H1 (cell line): ENCODE results near the gene LSM3. TPM values are rescaled to one million over a fixed set of nuclear protein-coding genes. Genes with fewer than 3 reads are reported as not detected.

Experiments
- CTCF ChIA-PET: fragments of 300-600 bp; sonication (Branson Sonifier 250); formaldehyde crosslinking; loops from one replicate; lab custom pipeline; 2021; ENCODE audit not compliant: partially characterized antibody; lab: Charles Lee
- POLR2A ChIA-PET: fragments of 300-600 bp; sonication (Branson Sonifier 250); formaldehyde crosslinking; loops from one replicate; lab custom pipeline; 2021; ENCODE audit warnings: inconsistent platforms; ENCODE audit not compliant: partially characterized antibody; lab: Charles Lee
- DNase-seq, 2 experiments: peaks; one replicate each; pipeline versions ENCODE4 v3.0.0 to v3.0.0-alpha.2; 2010 to 2022; ENCODE audit warnings: low spot score in 2 of 2, low read depth in 1 of 2, mixed read lengths in 1 of 2
- FAIRE-seq: peaks from 2 replicates; lab custom pipeline; 2011; peaks lifted over from hg19 to GRCh38; lab: Jason Lieb, UNC
- H2AFZ ChIP-seq: 2 replicates; pipeline ENCODE4 v1.8.1; 2012; ENCODE audit warnings: low read length, inconsistent platforms
- H2AK5ac ChIP-seq: 2 replicates; pipeline ENCODE4 v1.6.1; 2013; ENCODE audit warnings: low read depth, low read length
- H2BK120ac ChIP-seq: replicated peaks from 2 replicates; pipeline ENCODE3; 2013; ENCODE audit warnings: low read depth, low read length, inconsistent platforms
- H2BK12ac ChIP-seq: 2 replicates; pipeline ENCODE4 v1.6.1; 2013; ENCODE audit warnings: low read depth, low read length
- H2BK15ac ChIP-seq: 2 replicates; pipeline ENCODE4 v1.6.1; 2013; ENCODE audit warnings: low read length
- H2BK20ac ChIP-seq: 2 replicates; pipeline ENCODE4 v1.6.1; 2013; ENCODE audit warnings: low read length
- H2BK5ac ChIP-seq: 2 replicates; pipeline ENCODE4 v1.6.1; 2013; ENCODE audit warnings: low read depth, low read length
- H3K14ac ChIP-seq: 2 replicates; pipeline ENCODE4 v1.6.1; 2013; ENCODE audit warnings: inconsistent platforms; ENCODE audit not compliant: insufficient read length
- H3K18ac ChIP-seq: 2 replicates; pipeline ENCODE4 v1.6.1; 2013; ENCODE audit warnings: low read length; ENCODE audit errors: extremely low read depth
- H3K23ac ChIP-seq: 2 replicates; pipeline ENCODE4 v1.6.1; 2013; ENCODE audit warnings: inconsistent platforms; ENCODE audit not compliant: insufficient read length
- H3K23me2 ChIP-seq: 2 replicates; pipeline ENCODE4 v1.6.1; 2013; ENCODE audit warnings: low read depth, low read length
- H3K27ac ChIP-seq: 2 replicates; pipeline ENCODE4 v1.6.1; 2011; ENCODE audit warnings: low read depth, low read length, inconsistent platforms
- H3K27me3 ChIP-seq, 4 experiments: replicated peaks in 1 of 4; 1 replicate in 1 of 4; 2 replicates in 3 of 4; pipeline versions ENCODE4 v1.6.1 to v1.8.1; 2011 to 2013; ENCODE audit warnings: low read length in 3 of 4, mild to moderate bottlenecking in 3 of 4, inconsistent platforms in 2 of 4, mixed read lengths in 2 of 4, moderate library complexity in 1 of 4; ENCODE audit not compliant: control insufficient read depth in 3 of 4, insufficient read depth in 3 of 4; ENCODE audit errors: extremely low read depth in 1 of 4
- H3K36me3 ChIP-seq, 4 experiments: 2 replicates each; pipeline versions ENCODE4 v1.6.1 to v1.8.1; 2011 to 2013; ENCODE audit warnings: mild to moderate bottlenecking in 4 of 4, low read length in 3 of 4, moderate library complexity in 2 of 4, control low read depth in 1 of 4, inconsistent platforms in 1 of 4; ENCODE audit not compliant: insufficient read depth in 4 of 4, control insufficient read depth in 2 of 4
- H3K4ac ChIP-seq: replicated peaks from 2 replicates; pipeline ENCODE3; 2013; ENCODE audit warnings: low read length, low read depth, mixed read lengths, inconsistent platforms; ENCODE audit not compliant: insufficient read length
- H3K4me1 ChIP-seq, 4 experiments: replicated peaks in 1 of 4; 1 replicate in 1 of 4; 2 replicates in 3 of 4; pipeline versions ENCODE4 v1.6.1 to v1.8.1; 2011 to 2013; ENCODE audit warnings: low read length in 3 of 4, inconsistent platforms in 2 of 4, mixed read lengths in 1 of 4; ENCODE audit not compliant: insufficient read depth in 4 of 4, control insufficient read depth in 3 of 4
- H3K4me2 ChIP-seq, 2 experiments: 2 replicates each; pipeline versions ENCODE4 v1.6.1 to v1.8.1; 2011 to 2013; ENCODE audit warnings: low read depth in 2 of 2, low read length in 2 of 2, control low read depth in 1 of 2, inconsistent platforms in 1 of 2, mild to moderate bottlenecking in 1 of 2; ENCODE audit not compliant: insufficient read depth in 1 of 2
- H3K4me3 ChIP-seq, 4 experiments: fragments of 200-600, 300-600 bp in 1 of 4; sonication (generic), shearing (Covaris generic), sonication (Bioruptor Twin) in 1 of 4; 2 replicates each; pipeline versions ENCODE4 v1.5.1 to v1.8.1; 2011 to 2016; ENCODE audit warnings: low read length in 4 of 4, low read depth in 3 of 4, control low read depth in 2 of 4, inconsistent platforms in 2 of 4, mild to moderate bottlenecking in 2 of 4, mixed read lengths in 1 of 4, moderate library complexity in 1 of 4; ENCODE audit not compliant: insufficient read depth in 2 of 4; ENCODE audit errors: extremely low read depth in 1 of 4
- H3K56ac ChIP-seq: replicated peaks from 2 replicates; pipeline ENCODE3; 2013; ENCODE audit warnings: low read depth, mild to moderate bottlenecking, mixed read lengths, low read length, inconsistent platforms; ENCODE audit not compliant: insufficient read length
- H3K79me1 ChIP-seq: 2 replicates; pipeline ENCODE4 v1.6.1; 2013; ENCODE audit warnings: low read depth, low read length, control low read depth
- H3K79me2 ChIP-seq, 2 experiments: 2 replicates each; pipeline versions ENCODE4 v1.6.1 to v1.8.1; 2012 to 2013; ENCODE audit warnings: low read length in 2 of 2, mild to moderate bottlenecking in 2 of 2, inconsistent platforms in 1 of 2; ENCODE audit not compliant: insufficient read depth in 2 of 2, control insufficient read depth in 1 of 2
- H3K9ac ChIP-seq, 4 experiments: replicated peaks in 1 of 4; 1 replicate in 1 of 4; 2 replicates in 3 of 4; pipeline versions ENCODE4 v1.6.1 to v1.8.1; 2011 to 2013; ENCODE audit warnings: low read depth in 3 of 4, low read length in 3 of 4, control low read depth in 2 of 4, mild to moderate bottlenecking in 2 of 4, moderate library complexity in 2 of 4, inconsistent platforms in 1 of 4; ENCODE audit errors: extremely low read depth in 1 of 4
- H3K9me3 ChIP-seq, 2 experiments: 2 replicates each; pipeline versions ENCODE4 v1.6.1 to v1.8.1; 2012 to 2013; ENCODE audit warnings: mild to moderate bottlenecking in 2 of 2, moderate library complexity in 2 of 2, control low read depth in 1 of 2, inconsistent platforms in 1 of 2, low read depth in 1 of 2, low read length in 1 of 2, mixed read lengths in 1 of 2; ENCODE audit not compliant: insufficient read depth in 2 of 2
- H4K20me1 ChIP-seq, 2 experiments: replicated peaks in 1 of 2; 2 replicates each; pipeline versions ENCODE3 to v1.8.1; 2011 to 2013; ENCODE audit warnings: inconsistent platforms in 2 of 2, low read length in 2 of 2, mild to moderate bottlenecking in 1 of 2; ENCODE audit not compliant: insufficient read depth in 2 of 2, control insufficient read depth in 1 of 2
- H4K5ac ChIP-seq: 2 replicates; pipeline ENCODE4 v1.6.1; 2013; ENCODE audit warnings: low read length, low read depth, mixed read lengths, inconsistent platforms; ENCODE audit not compliant: insufficient read length
- H4K8ac ChIP-seq: 2 replicates; pipeline ENCODE4 v1.8.0; 2013; ENCODE audit warnings: mild to moderate bottlenecking, moderate library complexity, low read length, inconsistent platforms; ENCODE audit not compliant: insufficient read depth; ENCODE audit errors: extremely low read depth
- H4K91ac ChIP-seq: replicated peaks from 2 replicates; pipeline ENCODE3; 2013; ENCODE audit warnings: low read length, mixed read lengths, inconsistent platforms; ENCODE audit not compliant: insufficient read length
- BACH1 ChIP-seq: IDR thresholded peaks from 2 replicates; pipeline ENCODE4 v1.6.1; 2012; ENCODE audit warnings: low read length, improper control_type of control experiment
- GTF2F1 ChIP-seq: IDR thresholded peaks from 2 replicates; pipeline ENCODE4 v1.6.1; 2012; ENCODE audit warnings: low read depth, low read length, improper control_type of control experiment, borderline replicate concordance
- JUND ChIP-seq: IDR thresholded peaks from 2 replicates; pipeline ENCODE4 v1.6.1; 2011; ENCODE audit warnings: mild to moderate bottlenecking, improper control_type of control experiment, low read length
- KDM5A ChIP-seq: fragments of 200-600 bp; IDR thresholded peaks from 2 replicates; pipeline ENCODE4 v1.7.1; 2012; ENCODE audit warnings: mild to moderate bottlenecking, low read length, inconsistent platforms, mixed read lengths
- POLR2AphosphoS5 ChIP-seq: IDR thresholded peaks from 2 replicates; pipeline ENCODE4 v1.6.1; 2011; ENCODE audit warnings: low read depth, low read length
- RXRA ChIP-seq: IDR thresholded peaks from 2 replicates; pipeline ENCODE4 v1.6.1; 2011; ENCODE audit warnings: low read depth, mild to moderate bottlenecking, low read length, moderate library complexity; ENCODE audit not compliant: insufficient read depth
- SIN3A ChIP-seq, 2 experiments: IDR thresholded peaks in 1 of 2; conservative IDR thresholded peaks in 1 of 2; 2 replicates each; pipeline ENCODE4 v1.6.1; 2011 to 2012; ENCODE audit warnings: low read length in 2 of 2, improper control_type of control experiment in 1 of 2, low read depth in 1 of 2, mild to moderate bottlenecking in 1 of 2
- SIRT6 ChIP-seq: IDR thresholded peaks from one replicate; pipeline ENCODE4 v1.7.1; 2012; ENCODE audit warnings: low read length, inconsistent platforms
- SP1 ChIP-seq: IDR thresholded peaks from 2 replicates; pipeline ENCODE4 v1.6.1; 2011; ENCODE audit warnings: low read depth, low read length
- SP2 ChIP-seq: IDR thresholded peaks from 2 replicates; pipeline ENCODE4 v1.6.1; 2012; ENCODE audit warnings: mild to moderate bottlenecking, low read length, inconsistent platforms
- SUZ12 ChIP-seq: fragments of 200-600 bp; sonication (generic); IDR thresholded peaks from 2 replicates; pipeline ENCODE4 v1.6.1; 2012; ENCODE audit warnings: mild to moderate bottlenecking, inconsistent platforms, low read length, moderate library complexity, mixed read lengths
- TEAD4 ChIP-seq: IDR thresholded peaks from 2 replicates; pipeline ENCODE4 v1.6.1; 2012; ENCODE audit warnings: low read depth, low read length, inconsistent platforms, mixed read lengths
- YY1 ChIP-seq: IDR thresholded peaks from 2 replicates; pipeline ENCODE4 v1.6.1; 2011; ENCODE audit warnings: low read depth, mild to moderate bottlenecking, low read length
- WGBS, 2 experiments: shearing (Covaris generic) in 1 of 2; methylation state at CpG; one replicate each; pipeline versions ENCODE4 v1.1.6 to v1.1.7; 2013 to 2015; ENCODE audit warnings: low lambda C conversion rate in 2 of 2, mixed read lengths in 2 of 2, inconsistent platforms in 1 of 2, low coverage in 1 of 2, missing lambda C conversion rate in 1 of 2; ENCODE audit not compliant: insufficient replicate concordance in 2 of 2, insufficient coverage in 1 of 2, insufficient read length in 1 of 2; ENCODE audit errors: extremely low coverage in 1 of 2, missing lambda C conversion rate in 1 of 2; 5-methylcytosine and 5-hydroxymethylcytosine counted together
- polyA plus RNA-seq, 7 experiments: library from polyadenylated mRNA; depleted of rRNA in 3 of 7; stranded (reverse) in 5 of 7; unstranded in 2 of 7; fragments of >200 nt in 5 of 7; fragments of 200-250 nt in 2 of 7; gene quantifications; 1 replicate in 5 of 7; 2 replicates in 1 of 7; 4 replicates in 1 of 7; pipeline versions ENCODE4 v1.2.1 to v1.2.3, GENCODE V29; 2011 to 2013; ENCODE audit warnings: missing spikeins in 2 of 7, mixed read lengths in 2 of 7
- total RNA-seq: library from RNA; stranded (reverse); fragmentation: NEBNext Ultra II Directional; extraction: Animal tissue kit (Norgen Biotek cat#: 25700); gene quantifications from 2 replicates; pipeline ENCODE4 v1.2.1, GENCODE V29; 2021
- TF ChIP-seq, protein P1 (sequence below): IDR thresholded peaks from 2 replicates; pipeline ENCODE4 v1.6.1; 2012; ENCODE audit warnings: inconsistent platforms

The LSM3 gene
- total and polyA plus RNA-seq, 2 of the 8 experiments (the other 6 are each of a cell fraction or from before 2014, with no cell fraction given), result 7.1 to 25.4 TPM

DNA sequence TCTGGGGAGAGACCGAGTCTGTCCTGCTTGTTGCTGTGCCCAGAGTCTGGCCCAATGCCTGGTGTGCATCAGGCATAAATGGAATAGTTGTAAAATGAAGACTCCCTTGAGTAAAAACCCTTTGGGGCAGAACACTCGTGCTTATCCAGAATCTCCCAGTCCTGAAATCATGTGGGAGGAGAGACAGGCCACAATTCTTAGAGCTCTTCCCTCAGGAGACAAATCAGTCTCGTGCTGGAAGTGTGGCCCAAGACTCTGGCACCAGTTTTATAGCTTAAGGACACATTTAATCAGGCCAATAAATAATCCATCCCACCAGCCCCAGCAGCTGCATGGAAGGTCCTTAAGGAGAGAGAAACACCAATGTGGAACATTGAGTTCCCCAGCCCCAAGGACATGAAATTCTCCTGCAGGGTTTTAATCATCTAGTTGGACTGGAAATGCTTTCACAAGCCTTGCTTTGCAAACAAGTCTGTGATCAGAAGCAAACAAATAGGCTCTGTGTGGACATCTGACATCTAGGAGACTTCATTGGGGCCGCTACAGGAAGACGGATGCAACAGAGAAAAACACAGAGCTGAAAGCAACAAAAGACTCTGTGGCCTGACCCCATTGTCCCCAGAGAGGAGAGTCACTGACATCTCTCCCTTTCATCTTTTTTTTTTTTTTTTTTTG lies 70.4 kb downstream of the LSM3 start:
- POLR2A ChIA-PET, result no interaction called here
- Histone ChIP-seq H3K23me2 (no peaks in the 10 kb centered on the region), H3K36me3 (no peaks in the 10 kb centered on the region), H2BK20ac (no peak overlapping the region), H4K5ac (no peak overlapping the region), H2BK5ac (no peak overlapping the region), H4K8ac (no peak overlapping the region), H3K4ac (no peak overlapping the region), H2AFZ (no peak overlapping the region), H3K79me1 (no peaks in the 10 kb centered on the region), H3K27me3 (peaks cover 0 to 4% (median 0%) of the 10 kb centered on the region in 4 experiments; a peak in 1 of 7 replicates), H3K9me3 (no peaks in the 10 kb centered on the region), H3K56ac (no peak overlapping the region), H3K4me1 (no peaks in the 10 kb centered on the region), H2AK5ac (no peak overlapping the region), H2BK15ac (no peak overlapping the region), H3K9ac (no peak overlapping the region), H3K27ac (no peak overlapping the region), H4K20me1 (no peaks in the 10 kb centered on the region), H2BK120ac (no peak overlapping the region), H3K14ac (no peak overlapping the region), H3K18ac (no peak overlapping the region), H3K79me2 (no peaks in the 10 kb centered on the region), H3K23ac (no peak overlapping the region), H3K4me3 (no peak overlapping the region), H3K4me2 (no peak overlapping the region), H4K91ac (no peak overlapping the region), H2BK12ac (no peak overlapping the region)
- CTCF ChIA-PET, result interaction anchor here (1.0 to 5.8 kb wide), 7 partner anchors 11 to 280 kb away, joined by 3 to 35 read pairs (median 6); no protein-coding TSS in a partner anchor
- no peak for FAIRE-seq
- 89% methylated on average over 5 of the region's 5 CpGs; no CpG with 5 or more reads in 1 of the 2 experiments for WGBS, 2 experiments
- DNase-seq, result no peak
- TF ChIP-seq SIN3A (conservative IDR thresholded peaks at IDR 0.05 in 1 of 2, IDR thresholded peaks at IDR 0.05 in 1 of 2; ENCODE audit: low read depth in 1 of 2, low read length in 2 of 2), result no peak
- no peak for TF ChIP-seq TEAD4
- TF ChIP-seq YY1, result no peak
- TF ChIP-seq GTF2F1, result no peak
- TF ChIP-seq POLR2AphosphoS5, result no peak
- TF ChIP-seq, protein P1, sequence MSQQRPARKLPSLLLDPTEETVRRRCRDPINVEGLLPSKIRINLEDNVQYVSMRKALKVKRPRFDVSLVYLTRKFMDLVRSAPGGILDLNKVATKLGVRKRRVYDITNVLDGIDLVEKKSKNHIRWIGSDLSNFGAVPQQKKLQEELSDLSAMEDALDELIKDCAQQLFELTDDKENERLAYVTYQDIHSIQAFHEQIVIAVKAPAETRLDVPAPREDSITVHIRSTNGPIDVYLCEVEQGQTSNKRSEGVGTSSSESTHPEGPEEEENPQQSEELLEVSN, result no peak
- TF ChIP-seq KDM5A, result no peak
- no peak for TF ChIP-seq BACH1
- TF ChIP-seq RXRA, result no peak
- TF ChIP-seq SP2, result no peak
- TF ChIP-seq SIRT6, result no peak
- TF ChIP-seq JUND, result no peak
- no peak for TF ChIP-seq SP1
- no peak for TF ChIP-seq SUZ12
